HG03025 (cell line): Measurements from ENCODE around the gene CISTR.

Experiments used
- ATAC-seq: cut with Tn5 transposase; IDR thresholded peaks from one replicate; pipeline ENCODE4 v1.9.1; 2021; ENCODE audit warnings: mild to moderate bottlenecking, moderate library complexity; ENCODE audit not compliant: unreplicated experiment, low FRiP score

The CISTR gene

GRCh38 chr12:53746592-53747092 is 5.1 kb downstream of the CISTR start:
- ATAC-seq, result no peak

- ATAC-seq, result no peak
These were observed 7.0 kb downstream of the CISTR start for GRCh38 chr12:53744751-53745150.

- no peak for ATAC-seq
These were observed 7.7 kb downstream of the CISTR start for GRCh38 chr12:53744130-53744441.

GRCh38 chr12:53743266-53744129 is 8.3 kb downstream of the CISTR start:
- no peak for ATAC-seq

- ATAC-seq, result no peak
These were observed 11.7 kb downstream of the CISTR start for GRCh38 chr12:53740130-53740491.

- ATAC-seq, result no peak
These were observed 12.3 kb downstream of the CISTR start for GRCh38 chr12:53739214-53740129.

GRCh38 chr12:53738406-53739213 is 13.2 kb downstream of the CISTR start:
- no peak for ATAC-seq

- ATAC-seq, result no peak
These were observed 13.8 kb downstream of the CISTR start for GRCh38 chr12:53737951-53738405.

- no peak for ATAC-seq
These were observed 14.5 kb downstream of the CISTR start for GRCh38 chr12:53737093-53737808.

GRCh38 chr12:53736592-53736991 is 15.2 kb downstream of the CISTR start:
- no peak for ATAC-seq

GRCh38 chr12:53735556-53735955 is 16.2 kb downstream of the CISTR start:
- no peak for ATAC-seq

- no peak for ATAC-seq
These were observed 17.4 kb downstream of the CISTR start for GRCh38 chr12:53734425-53734824.

- no peak for ATAC-seq
These were observed 18.0 kb downstream of the CISTR start for GRCh38 chr12:53733807-53734200.

GRCh38 chr12:53733051-53733806 is 18.6 kb downstream of the CISTR start:
- no peak for ATAC-seq

GRCh38 chr12:53729644-53730043 is 22.1 kb downstream of the CISTR start:
- ATAC-seq, result no peak

GRCh38 chr12:53728206-53728605 is 23.6 kb downstream of the CISTR start:
- ATAC-seq, result no peak

- ATAC-seq, result peak; percentile 98
These were observed 24.3 kb downstream of the CISTR start, which contains the start of gene CALCOCO1 for GRCh38 chr12:53727310-53728041. Gene CALCOCO1 (minus strand): TSS chr12:53727452. CDS start chr12:53725242, 2,210 bp downstream.

- no peak for ATAC-seq
These were observed 24.9 kb downstream of the CISTR start for GRCh38 chr12:53726946-53727309.
